HG03095 (cell line): ENCODE results near the gene LBX2.

ENCODE experiments used
- ATAC-seq: cut with Tn5 transposase; IDR thresholded peaks from one replicate; pipeline ENCODE4 v1.9.1; 2021; ENCODE audit warnings: moderate library complexity; ENCODE audit not compliant: unreplicated experiment

The LBX2 gene, protein sequence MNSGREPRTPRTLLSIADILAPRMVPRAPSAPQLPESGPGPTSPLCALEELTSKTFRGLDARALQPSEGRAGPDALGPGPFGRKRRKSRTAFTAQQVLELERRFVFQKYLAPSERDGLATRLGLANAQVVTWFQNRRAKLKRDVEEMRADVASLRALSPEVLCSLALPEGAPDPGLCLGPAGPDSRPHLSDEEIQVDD

DNA sequence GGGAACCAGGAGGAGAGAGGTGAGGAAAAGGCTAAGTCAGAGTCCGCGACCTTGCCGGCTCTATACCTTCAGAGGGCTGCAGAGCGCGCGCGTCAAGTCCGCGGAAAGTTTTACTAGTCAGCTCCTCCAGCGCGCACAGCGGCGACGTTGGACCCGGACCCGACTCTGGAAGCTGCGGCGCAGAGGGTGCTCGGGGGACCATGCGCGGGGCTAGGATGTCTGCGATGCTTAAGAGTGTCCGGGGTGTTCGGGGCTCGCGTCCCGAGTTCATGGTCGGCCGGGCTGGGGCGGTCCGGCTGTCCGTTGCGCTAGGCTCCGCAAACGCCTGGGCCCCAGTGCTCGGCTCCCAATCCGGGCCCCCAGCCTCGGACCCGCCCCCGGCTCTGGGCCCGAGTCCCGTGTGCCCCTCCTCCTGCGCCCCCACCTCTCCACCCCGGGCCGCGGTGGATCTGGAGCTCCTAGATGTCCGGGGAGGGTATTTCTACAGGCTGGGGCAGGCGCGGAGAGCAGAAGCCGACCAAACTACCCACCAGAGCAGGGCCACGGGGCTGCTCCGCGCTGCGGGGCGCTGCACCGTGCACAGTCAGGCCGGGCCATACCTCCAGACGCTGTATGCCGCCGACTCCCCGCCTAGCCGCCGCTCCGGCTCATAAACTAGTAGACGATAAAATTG lies at the start of gene LBX2:
Gene LBX2, minus strand, starts transcription at position 337 of the 673 bp plus-strand sequence. Its CDS starts 66 bp downstream, at position 271.
- no peak for ATAC-seq

DNA sequence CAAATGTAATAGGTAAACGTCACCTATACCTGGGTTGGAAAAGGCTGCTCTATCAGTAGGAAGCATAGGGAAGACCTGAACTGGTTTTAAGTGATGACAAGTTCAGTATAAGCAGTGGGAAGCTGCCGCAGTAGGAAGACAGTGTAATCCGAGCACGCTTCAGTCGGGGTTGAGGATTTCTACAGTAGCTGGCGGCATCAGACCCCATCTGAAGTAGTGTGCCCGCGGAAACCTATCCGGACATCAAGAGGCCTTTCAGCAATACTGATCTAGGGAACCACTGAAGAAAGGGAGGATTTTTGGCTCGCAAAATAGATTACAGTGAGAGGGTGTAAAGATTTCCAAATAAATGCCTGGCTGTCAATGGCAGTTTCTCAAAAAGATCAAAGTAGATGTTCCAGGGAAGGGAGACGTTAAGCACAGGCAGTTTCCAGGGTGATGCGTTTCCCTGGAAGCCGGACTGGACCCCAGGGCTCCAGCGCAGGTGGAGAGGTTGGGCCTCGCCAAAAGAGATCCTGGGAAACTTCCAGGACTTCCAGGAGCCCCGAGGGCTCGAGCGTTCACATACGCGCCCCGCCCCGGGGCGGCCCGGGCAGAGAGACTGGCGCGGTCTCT lies 49.0 kb upstream of the LBX2 start:
- no peak for ATAC-seq

GRCh38 chr2:74546004-74546403 lies 46.6 kb upstream of the LBX2 start:
- ATAC-seq = no peak

DNA sequence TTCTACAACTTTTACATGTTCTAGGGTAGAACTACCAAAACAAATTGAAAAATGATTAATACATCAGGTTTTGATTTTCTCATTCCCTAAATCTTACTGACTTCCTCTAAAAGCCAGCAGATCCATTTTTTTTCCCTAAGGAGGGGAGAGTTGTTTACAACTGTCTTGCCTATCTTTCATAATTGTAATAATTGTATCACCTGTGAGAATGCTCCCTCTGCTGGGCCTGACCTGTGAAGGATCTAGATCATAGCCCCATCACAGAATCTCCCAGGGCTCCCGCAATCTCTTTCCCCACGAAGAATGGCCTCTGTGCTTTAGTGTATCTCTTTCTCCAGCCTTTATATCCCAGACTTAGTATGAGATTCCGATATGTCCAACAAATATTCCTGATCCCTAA lies 45.2 kb upstream of the LBX2 start:
- no peak for ATAC-seq

- no peak for ATAC-seq
These were observed 43.6 kb upstream of the LBX2 start for GRCh38 chr2:74542978-74543377.

GRCh38 chr2:74540291-74540690 lies 40.9 kb upstream of the LBX2 start:
- no peak for ATAC-seq

- ATAC-seq = no peak
These were observed 39.5 kb upstream of the LBX2 start for GRCh38 chr2:74538881-74539339.

DNA sequence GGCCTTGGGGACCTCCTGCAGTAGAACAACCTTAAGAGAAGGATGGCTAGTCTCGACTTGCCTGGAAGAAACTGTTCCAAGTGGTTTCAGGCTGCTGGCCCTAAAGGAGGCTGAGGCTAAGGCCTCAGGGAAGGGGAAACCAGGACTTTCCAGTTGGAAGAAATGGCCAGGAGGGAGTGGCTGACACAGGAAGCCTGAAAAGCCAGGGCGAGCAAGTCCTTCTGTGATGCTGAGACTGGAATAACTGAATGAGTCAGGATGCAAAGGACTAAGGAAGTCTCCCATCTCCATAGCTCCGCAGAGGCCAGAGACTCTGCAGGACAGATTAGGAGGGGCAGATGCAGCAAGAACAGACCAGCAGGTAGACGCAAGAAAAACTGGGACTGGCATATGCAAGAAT lies 37.7 kb upstream of the LBX2 start:
- no peak for ATAC-seq

DNA sequence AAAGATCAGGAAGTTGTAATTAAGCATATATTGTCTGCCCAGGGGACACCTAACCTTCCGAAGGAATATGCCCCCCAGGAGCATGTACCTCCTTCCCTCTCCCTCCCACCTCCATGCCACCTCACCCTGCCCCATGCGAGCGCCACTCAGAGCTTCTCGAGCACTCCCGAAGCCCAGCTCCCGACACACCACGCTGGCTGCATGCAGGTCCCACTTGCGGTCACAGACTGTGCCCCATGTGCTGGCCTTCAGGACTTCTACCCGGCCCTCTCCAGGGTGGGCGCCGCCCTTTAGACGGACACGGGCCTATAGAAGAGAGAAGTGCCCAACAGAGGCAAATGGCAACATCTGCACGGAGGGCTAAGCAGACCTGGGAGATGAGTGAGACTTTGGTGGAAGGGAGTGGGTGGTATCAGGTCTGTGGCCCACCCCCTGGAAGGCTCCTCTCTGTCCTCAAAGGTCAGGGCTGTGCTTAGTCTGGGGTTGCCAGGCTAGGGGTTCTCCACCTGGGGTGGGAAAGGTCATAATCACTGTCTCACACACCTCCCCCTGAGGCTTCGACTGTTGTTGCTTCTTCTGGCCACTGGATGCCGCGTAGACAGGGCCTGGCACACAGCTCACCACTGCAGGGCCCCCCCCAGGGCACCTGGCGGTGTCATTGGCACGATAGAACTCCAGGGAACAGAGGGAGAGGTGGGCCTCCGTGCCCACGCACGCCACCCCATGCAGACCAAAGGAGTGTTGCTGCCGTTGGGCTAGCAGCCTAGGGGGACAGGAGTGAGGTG lies 37.0 kb upstream of the LBX2 start:
- no peak for ATAC-seq

DNA sequence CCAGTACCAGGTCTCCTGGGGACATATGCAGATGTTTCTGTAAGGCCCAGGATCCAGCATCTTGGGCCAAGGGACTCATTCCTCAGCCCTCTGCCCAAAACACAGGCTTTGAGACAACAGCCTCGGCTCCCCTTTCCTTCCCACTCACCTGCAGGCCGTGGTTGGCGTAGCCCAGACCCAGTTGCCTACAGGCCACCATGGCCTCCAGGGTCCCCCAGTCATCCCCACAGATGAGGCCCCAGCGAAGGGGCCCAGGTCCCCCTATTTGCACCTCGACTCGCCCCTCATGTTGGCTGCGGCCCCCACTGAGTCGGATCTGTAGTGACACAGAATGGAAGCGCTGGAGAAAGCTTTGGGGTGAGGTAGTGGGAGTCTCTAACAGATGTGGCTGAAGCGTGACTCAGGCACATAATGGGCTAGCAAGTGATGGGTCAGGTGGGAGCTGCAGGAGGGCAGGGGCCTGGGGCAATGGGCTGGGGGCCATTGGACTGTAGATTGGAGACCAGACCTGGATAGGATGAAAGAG lies 36.1 kb upstream of the LBX2 start:
- ATAC-seq = no peak

DNA sequence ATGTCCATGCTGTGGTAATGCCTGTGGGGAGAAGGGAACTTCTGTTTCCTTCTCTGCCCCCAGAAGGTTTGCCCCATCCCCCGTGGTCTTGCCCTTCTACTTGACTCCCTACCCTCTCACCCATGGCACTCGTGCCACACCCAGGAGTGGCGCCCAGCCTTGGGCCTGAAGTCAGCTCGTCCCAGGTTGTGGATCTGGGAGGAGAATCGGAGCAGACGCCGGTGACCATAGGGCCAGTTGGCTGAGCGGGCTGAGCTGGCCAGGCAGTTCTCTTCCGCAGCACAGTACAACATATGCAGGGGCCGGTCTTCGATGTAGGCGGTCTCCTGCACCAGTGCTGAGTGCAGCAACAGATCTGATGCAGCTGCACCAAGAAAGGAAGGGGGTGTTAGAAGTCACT lies 35.0 kb upstream of the LBX2 start:
- ATAC-seq = no peak

- ATAC-seq = no peak
These were observed 34.1 kb upstream of the LBX2 start for GRCh38 chr2:74533464-74533863.

- ATAC-seq = no peak
These were observed 32.8 kb upstream of the LBX2 start for GRCh38 chr2:74532222-74532621.

DNA sequence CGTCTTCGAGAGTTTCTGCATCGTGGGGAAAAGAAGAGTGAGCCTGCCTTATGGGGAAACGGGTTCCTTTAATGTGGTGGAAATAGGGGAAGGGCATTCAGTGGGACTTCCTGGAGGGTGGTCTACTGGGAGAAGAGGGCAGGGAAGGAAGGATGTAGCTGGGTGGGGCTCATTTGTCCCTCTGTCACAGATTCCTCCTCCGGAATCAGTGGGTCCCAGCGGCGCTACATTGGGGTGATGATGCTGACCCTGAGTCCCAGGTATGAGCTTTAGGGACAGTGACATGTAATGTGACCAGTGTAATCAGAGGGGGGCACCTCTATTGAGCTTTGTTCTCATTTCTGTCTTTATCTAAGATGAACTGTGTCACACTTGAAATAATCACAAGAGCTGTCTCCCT lies 32.3 kb upstream of the LBX2 start:
- ATAC-seq = no peak

DNA sequence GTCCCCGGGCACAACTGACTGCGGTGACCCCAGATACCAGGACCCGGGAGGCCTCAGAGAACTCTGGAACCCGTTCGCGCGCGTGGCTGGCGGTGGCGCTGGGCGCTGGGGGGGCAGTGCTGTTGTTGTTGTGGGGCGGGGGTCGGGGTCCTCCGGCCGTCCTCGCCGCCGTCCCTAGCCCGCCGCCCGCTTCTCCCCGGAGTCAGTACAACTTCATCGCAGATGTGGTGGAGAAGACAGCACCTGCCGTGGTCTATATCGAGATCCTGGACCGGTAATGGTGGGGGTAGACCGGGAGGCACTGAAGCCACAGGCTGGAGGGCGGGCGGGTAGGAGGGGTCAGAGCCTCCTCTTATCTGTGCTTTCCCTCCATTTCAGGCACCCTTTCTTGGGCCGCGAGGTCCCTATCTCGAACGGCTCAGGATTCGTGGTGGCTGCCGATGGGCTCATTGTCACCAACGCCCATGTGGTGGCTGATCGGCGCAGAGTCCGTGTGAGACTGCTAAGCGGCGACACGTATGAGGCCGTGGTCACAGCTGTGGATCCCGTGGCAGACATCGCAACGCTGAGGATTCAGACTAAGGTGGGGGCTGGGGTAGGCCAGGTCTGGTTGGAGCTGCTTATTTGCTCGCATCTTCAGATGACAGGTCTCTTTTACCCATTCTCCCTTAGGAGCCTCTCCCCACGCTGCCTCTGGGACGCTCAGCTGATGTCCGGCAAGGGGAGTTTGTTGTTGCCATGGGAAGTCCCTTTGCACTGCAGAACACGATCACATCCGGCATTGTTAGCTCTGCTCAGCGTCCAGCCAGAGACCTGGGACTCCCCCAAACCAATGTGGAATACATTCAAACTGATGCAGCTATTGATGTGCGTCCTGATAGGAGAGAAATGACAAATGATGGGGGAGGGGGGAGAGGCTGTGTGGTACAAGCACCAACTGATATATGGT lies 31.1 kb upstream of the LBX2 start:
- peak; percentile 32 for ATAC-seq

DNA sequence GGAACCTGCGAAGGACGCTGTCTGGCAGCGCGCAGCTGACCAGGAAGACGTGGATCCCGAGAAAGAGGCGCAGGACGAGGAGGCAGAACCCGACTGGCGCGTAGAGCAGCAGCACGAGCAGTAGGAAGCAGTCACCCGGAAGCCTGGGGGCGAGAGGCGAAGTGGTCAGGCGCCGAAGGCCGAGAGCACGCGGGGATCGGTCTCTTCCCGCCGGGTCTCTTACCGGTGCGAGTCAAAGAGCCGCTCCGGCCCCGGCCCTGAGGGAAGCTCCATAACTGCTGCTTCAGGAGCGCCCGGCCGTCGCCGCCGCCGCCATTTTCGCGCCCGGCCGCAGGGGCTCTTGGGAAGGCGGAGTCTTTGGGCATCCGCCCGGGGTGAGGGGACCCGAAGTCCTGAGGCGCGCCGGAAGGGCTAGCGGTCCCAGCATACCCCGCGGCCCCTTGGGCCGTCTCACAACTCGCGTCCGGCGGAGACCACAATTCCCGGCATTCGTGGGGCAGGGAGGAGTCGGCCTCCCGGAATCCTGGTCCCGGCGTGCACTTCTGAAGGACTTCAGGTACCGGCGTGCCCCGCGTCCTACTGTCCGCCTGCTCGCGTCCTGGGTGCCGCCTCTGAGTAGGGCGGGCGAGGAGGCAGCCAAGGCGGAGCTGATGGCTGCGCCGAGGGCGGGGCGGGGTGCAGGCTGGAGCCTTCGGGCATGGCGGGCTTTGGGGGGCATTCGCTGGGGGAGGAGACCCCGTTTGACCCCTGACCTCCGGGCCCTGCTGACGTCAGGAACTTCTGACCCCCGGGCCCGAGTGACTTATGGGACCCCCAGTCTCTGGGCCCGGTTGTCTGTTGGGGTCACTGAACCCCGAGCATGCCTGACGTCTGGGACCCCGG lies 30.2 kb upstream of the LBX2 start, which contains the start of the genes AUP1 and HTRA2:
Gene AUP1, minus strand, starts transcription at position 350 of the 882 bp plus-strand sequence. Its CDS starts 77 bp downstream, at position 273.
Gene HTRA2, plus strand, starts transcription at position 577 of the 882 bp plus-strand sequence. Its CDS starts 74 bp downstream, at position 651.
- ATAC-seq = peak; percentile 74

- no peak for ATAC-seq
These were observed 29.4 kb upstream of the LBX2 start for GRCh38 chr2:74528600-74529356.

DNA sequence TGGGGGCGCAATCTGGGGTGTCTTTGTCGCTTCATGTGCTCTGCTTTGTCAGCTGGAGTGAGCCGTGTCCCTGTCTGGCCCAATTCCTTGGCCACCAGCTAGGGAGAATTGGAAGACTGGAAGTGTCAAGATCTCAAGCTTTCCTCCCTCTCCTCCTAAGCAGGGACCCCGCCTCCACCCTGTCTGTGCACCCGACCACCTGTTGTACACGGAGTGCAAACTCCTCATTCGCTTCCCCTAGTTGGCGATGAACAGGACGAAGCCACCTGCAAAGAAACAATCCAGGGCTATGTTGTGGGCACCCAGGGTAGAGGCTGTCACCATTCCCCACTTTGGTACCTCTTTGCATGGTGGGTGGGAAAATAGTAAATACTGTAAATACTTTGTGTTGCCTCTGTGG lies 28.3 kb upstream of the LBX2 start:
- no peak for ATAC-seq
